H9 (cell line): ENCODE data around the gene DNAJC15. TPM values are rescaled to one million over a fixed set of nuclear protein-coding genes. Genes with fewer than 3 reads are reported as not detected.

Source experiments
- DNase-seq: peaks from one replicate; pipeline ENCODE4 v3.0.0-alpha.2; 2017
- H2AFZ ChIP-seq: one replicate; pipeline ENCODE4 v1.6.1; 2013; ENCODE audit warnings: mild to moderate bottlenecking, low read length, control low read depth, moderate library complexity
- H2AK5ac ChIP-seq: 2 replicates; pipeline ENCODE4 v1.6.1; 2013; ENCODE audit warnings: low read length, control low read depth, mixed read lengths; ENCODE audit not compliant: insufficient read length
- H2BK120ac ChIP-seq: one replicate; pipeline ENCODE4 v1.6.1; 2013; ENCODE audit warnings: low read depth, mild to moderate bottlenecking, low read length, control low read depth, inconsistent platforms; ENCODE audit not compliant: poor library complexity, severe bottlenecking
- H2BK12ac ChIP-seq: 2 replicates; pipeline ENCODE4 v1.6.1; 2013; ENCODE audit warnings: low read length, control low read depth, mixed read lengths, low read depth; ENCODE audit not compliant: insufficient read length
- H2BK15ac ChIP-seq: 2 replicates; pipeline ENCODE4 v1.6.1; 2013; ENCODE audit warnings: low read depth, low read length, control low read depth
- H2BK20ac ChIP-seq: one replicate; pipeline ENCODE4 v1.6.1; 2013; ENCODE audit warnings: low read depth, mild to moderate bottlenecking, low read length, control low read depth, inconsistent platforms; ENCODE audit not compliant: poor library complexity, severe bottlenecking
- H2BK5ac ChIP-seq: 2 replicates; pipeline ENCODE4 v1.6.1; 2013; ENCODE audit warnings: low read length, control low read depth, mixed read lengths; ENCODE audit not compliant: insufficient read length
- H3K14ac ChIP-seq: 2 replicates; pipeline ENCODE4 v1.6.1; 2013; ENCODE audit warnings: low read length, control low read depth; ENCODE audit not compliant: insufficient read depth
- H3K18ac ChIP-seq: 2 replicates; pipeline ENCODE4 v1.6.1; 2013; ENCODE audit warnings: low read depth, mild to moderate bottlenecking, mixed read lengths, low read length, control low read depth; ENCODE audit not compliant: insufficient read length
- H3K23ac ChIP-seq: 2 replicates; pipeline ENCODE4 v1.6.1; 2013; ENCODE audit warnings: low read length, control low read depth, mixed read lengths, low read depth; ENCODE audit not compliant: insufficient read length
- H3K23me2 ChIP-seq: 2 replicates; pipeline ENCODE4 v1.6.1; 2013; ENCODE audit warnings: low read depth, mild to moderate bottlenecking, mixed read lengths, low read length, control low read depth; ENCODE audit not compliant: insufficient read length, poor library complexity, severe bottlenecking
- H3K27ac ChIP-seq: 2 replicates; pipeline ENCODE4 v1.5.1; 2013; ENCODE audit warnings: low read length, control low read depth, mixed read lengths, low read depth; ENCODE audit not compliant: insufficient read length
- H3K27me3 ChIP-seq: 2 replicates; pipeline ENCODE4 v1.6.1; 2013; ENCODE audit warnings: low read length, control low read depth, inconsistent platforms; ENCODE audit not compliant: insufficient read depth
- H3K4ac ChIP-seq: 2 replicates; pipeline ENCODE4 v1.6.1; 2013; ENCODE audit warnings: low read depth, mild to moderate bottlenecking, control low read depth, inconsistent platforms, low read length, moderate library complexity
- H3K4me1 ChIP-seq: 2 replicates; pipeline ENCODE4 v1.6.1; 2013; ENCODE audit warnings: low read length, control low read depth, inconsistent platforms; ENCODE audit not compliant: insufficient read depth
- H3K4me2 ChIP-seq: 2 replicates; pipeline ENCODE4 v1.6.1; 2013; ENCODE audit warnings: low read length, control low read depth, mixed read lengths; ENCODE audit not compliant: insufficient read length, insufficient read depth
- H3K56ac ChIP-seq: 2 replicates; pipeline ENCODE4 v1.6.1; 2013; ENCODE audit warnings: low read depth, mild to moderate bottlenecking, mixed read lengths, low read length, control low read depth; ENCODE audit not compliant: insufficient read length
- H3K79me1 ChIP-seq: 2 replicates; pipeline ENCODE4 v1.6.1; 2013; ENCODE audit warnings: low read depth, mild to moderate bottlenecking, moderate library complexity, low read length, control low read depth, inconsistent platforms; ENCODE audit not compliant: insufficient read depth, poor library complexity, severe bottlenecking
- H3K79me2 ChIP-seq: 2 replicates; pipeline ENCODE4 v1.6.1; 2013; ENCODE audit warnings: low read length, control low read depth, inconsistent platforms; ENCODE audit not compliant: insufficient read depth
- H3K9ac ChIP-seq: 2 replicates; pipeline ENCODE4 v1.6.1; 2013; ENCODE audit warnings: low read length, control low read depth, mixed read lengths; ENCODE audit not compliant: insufficient read length; ENCODE audit errors: extremely low read depth
- H3K9me3 ChIP-seq: one replicate; pipeline ENCODE4 v1.6.1; 2013; ENCODE audit warnings: low read depth, low read length, inconsistent platforms; ENCODE audit not compliant: control insufficient read depth
- H3T11ph ChIP-seq: one replicate; pipeline ENCODE4 v1.6.1; 2013; ENCODE audit warnings: mild to moderate bottlenecking, low read length, control low read depth, inconsistent platforms
- H4K20me1 ChIP-seq: one replicate; pipeline ENCODE4 v1.6.1; 2013; ENCODE audit not compliant: control insufficient read depth, insufficient read length, insufficient read depth
- H4K5ac ChIP-seq: 2 replicates; pipeline ENCODE4 v1.6.1; 2013; ENCODE audit warnings: low read depth, mild to moderate bottlenecking, mixed read lengths, low read length, control low read depth; ENCODE audit not compliant: insufficient read length
- H4K8ac ChIP-seq: replicated peaks from 2 replicates; pipeline ENCODE4 v1.6.1; 2013; ENCODE audit warnings: low read length, control low read depth, mixed read lengths, low read depth; ENCODE audit not compliant: insufficient read length
- H4K91ac ChIP-seq: 2 replicates; pipeline ENCODE4 v1.6.1; 2013; ENCODE audit warnings: low read depth, mild to moderate bottlenecking, moderate library complexity, mixed read lengths, low read length, control low read depth; ENCODE audit not compliant: insufficient read length
- H3K27ac Mint-ChIP-seq, 3 experiments: 2 replicates in 2 of 3; 3 replicates in 1 of 3; pipeline ENCODE4 v1.8.0; 2020 to 2021; ENCODE audit warnings: mixed read lengths in 3 of 3, mild to moderate bottlenecking in 1 of 3, moderate library complexity in 1 of 3
- H3K27me3 Mint-ChIP-seq: 2 replicates; pipeline ENCODE4 v1.8.0; 2021; ENCODE audit warnings: low read depth, mild to moderate bottlenecking, moderate library complexity, mixed read lengths
- H3K36me3 Mint-ChIP-seq, 3 experiments: 2 replicates in 2 of 3; 3 replicates in 1 of 3; pipeline ENCODE4 v1.8.0; 2020 to 2021; ENCODE audit warnings: low read depth in 3 of 3, mixed read lengths in 3 of 3; ENCODE audit not compliant: insufficient read depth in 1 of 3
- H3K4me1 Mint-ChIP-seq, 2 experiments: 2 replicates each; pipeline ENCODE4 v1.8.0; 2020; ENCODE audit warnings: mixed read lengths in 2 of 2
- H3K4me3 Mint-ChIP-seq, 2 experiments: 2 replicates in 1 of 2; 3 replicates in 1 of 2; pipeline ENCODE4 v1.8.0; 2020 to 2021; ENCODE audit warnings: mild to moderate bottlenecking in 2 of 2, mixed read lengths in 2 of 2, moderate library complexity in 1 of 2
- H3K9me3 Mint-ChIP-seq, 2 experiments: 2 replicates in 1 of 2; 3 replicates in 1 of 2; pipeline ENCODE4 v1.8.0; 2020; ENCODE audit warnings: mild to moderate bottlenecking in 2 of 2, mixed read lengths in 2 of 2, moderate library complexity in 1 of 2
- CTCF ChIP-seq: fragments of 200-600 bp; sonication (generic); conservative IDR thresholded peaks from 3 replicates; pipeline ENCODE4 v1.8.0; 2021; ENCODE audit warnings: antibody characterized with exemption, mild to moderate bottlenecking
- WGBS: extraction: QIAGEN DNeasy Blood & Tissue Kit; methylation state at CpG from one replicate; pipeline ENCODE4 v1.1.7; 2013; ENCODE audit warnings: missing lambda C conversion rate, low lambda C conversion rate, mixed read lengths; ENCODE audit not compliant: insufficient read length; ENCODE audit errors: extremely low coverage; 5-methylcytosine and 5-hydroxymethylcytosine counted together
- total RNA-seq: library from RNA; stranded (reverse); gene quantifications from 2 replicates; pipeline ENCODE4 v1.2.1, GENCODE V29; 2021

The DNAJC15 gene
- total RNA-seq, 1 experiment from 2014 or later: 13.4 TPM

DNA sequence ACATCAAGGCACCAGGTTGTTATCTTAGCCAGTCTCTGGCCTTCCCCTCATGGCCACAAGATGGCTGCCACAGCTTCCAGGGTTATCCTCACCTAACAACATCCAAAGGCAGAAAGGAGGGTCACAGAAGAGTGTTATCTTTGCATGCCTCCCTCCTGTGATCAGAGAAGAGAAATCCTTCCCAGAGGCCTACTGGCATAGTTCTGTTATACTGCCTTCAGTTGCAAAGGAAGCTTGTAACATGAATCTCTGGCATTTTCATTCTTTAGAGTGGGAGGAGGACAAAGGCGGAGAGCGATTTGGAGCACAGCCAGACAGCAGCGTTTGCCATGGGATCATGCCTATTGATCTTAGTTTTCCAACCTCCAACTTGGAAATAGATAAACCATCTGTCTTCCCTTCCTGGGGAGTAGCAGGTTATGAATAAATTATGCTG lies 135.7 kb downstream of the DNAJC15 start:
- H4K91ac ChIP-seq: no peak overlapping the region
- H2BK12ac ChIP-seq: no peak overlapping the region
- H3T11ph ChIP-seq: no peak overlapping the region
- Mint-ChIP-seq H3K9me3 (peaks cover 3% of the 10 kb centered on the region in 2 experiments; a peak in 3 of 5 replicates), H3K27me3 (peaks cover 3% of the 10 kb centered on the region; the same call in 1 of the 2 replicates), H3K4me1 (peaks cover 4 to 9% of the 10 kb centered on the region in 2 experiments; a peak in 3 of 4 replicates), H3K36me3 (peaks cover 0 to 2% (median 0%) of the 10 kb centered on the region in 3 experiments; a peak in 2 of 7 replicates), H3K4me3 (no peak overlapping the region), H3K27ac (no peak overlapping the region)
- no peak overlapping the region for H3K56ac ChIP-seq
- no peaks in the 10 kb centered on the region for H3K9me3 ChIP-seq
- no peak for DNase-seq
- WGBS: no CpG with 5 or more reads among the region's 3 CpGs
- H2BK120ac ChIP-seq: no peak overlapping the region
- H2BK20ac ChIP-seq: no peak overlapping the region
- H3K14ac ChIP-seq: no peak overlapping the region
- H3K79me2 ChIP-seq: no peaks in the 10 kb centered on the region
- no peak overlapping the region for H4K8ac ChIP-seq
- TF ChIP-seq CTCF: peak; percentile 22; the same call in 1 of the 3 replicates
- no peak overlapping the region for H3K18ac ChIP-seq
- H3K9ac ChIP-seq: no peak overlapping the region
- no peak overlapping the region for H3K4me2 ChIP-seq
- no peak overlapping the region for H3K27ac ChIP-seq
- no peaks in the 10 kb centered on the region for H3K27me3 ChIP-seq
- no peak overlapping the region for H2BK15ac ChIP-seq
- no peak overlapping the region for H3K23ac ChIP-seq
- H3K23me2 ChIP-seq: no peaks in the 10 kb centered on the region
- no peaks in the 10 kb centered on the region for H3K4me1 ChIP-seq
- no peak overlapping the region for H4K5ac ChIP-seq
- H3K79me1 ChIP-seq: no peaks in the 10 kb centered on the region
- H2AK5ac ChIP-seq: no peak overlapping the region
- no peak overlapping the region for H2BK5ac ChIP-seq
- no peak overlapping the region for H2AFZ ChIP-seq
- no peak overlapping the region for H3K4ac ChIP-seq
- no peaks in the 10 kb centered on the region for H4K20me1 ChIP-seq

Other genes with a start within 250 kb of the DNAJC15 start
- gene FAM216B, start 242.0 kb upstream of the DNAJC15 start, total RNA-seq: not detected in 2 replicates
- 0.70 and 1.3 TPM in 2 replicates for gene EPSTI1, start 31.3 kb upstream of the DNAJC15 start, total RNA-seq